ENCODE results near the gene ACOT11.
A peak's percentile ranks its signal among the peaks of the same experiment; 100 is the strongest.

Gene ACOT11

GRCh38 chr1:54547601-54548388, at the start of gene ACOT11:
Gene ACOT11 (plus strand): TSS chr1:54548228. CDS start chr1:54548310, 82 bp downstream.
- no peak for TF ChIP-seq CTCF (IDR thresholded peaks at IDR 0.05; ENCODE audit: low read depth, low read length)
- H3K4me3 ChIP-seq (replicated peaks in 1 of 2; ENCODE audit: low read depth in 2 of 2, low read length in 2 of 2), result peak within 1 kb of the TSS in 1 of 2 donors; percentile 22
- DNase-seq (ENCODE audit: low read depth in 2 of 2), result peak; percentile 25 to 92

GRCh38 chr1:54498383-54499096, 49.5 kb upstream of the ACOT11 start:
- H3K4me3 ChIP-seq (replicated peaks in 1 of 2; ENCODE audit: low read depth in 2 of 2, low read length in 2 of 2), result no peak overlapping the region
- no peak for DNase-seq (ENCODE audit: low read depth in 2 of 2)
- TF ChIP-seq CTCF (IDR thresholded peaks at IDR 0.05; ENCODE audit: low read depth, low read length), result no peak

- no peak for TF ChIP-seq CTCF (IDR thresholded peaks at IDR 0.05; ENCODE audit: low read depth, low read length)
- DNase-seq (ENCODE audit: low read depth in 2 of 2), result no peak
- H3K4me3 ChIP-seq (replicated peaks in 1 of 2; ENCODE audit: low read depth in 2 of 2, low read length in 2 of 2), result peak overlapping the region; percentile 30 to 36
These were observed 49.0 kb upstream of the ACOT11 start for GRCh38 chr1:54499097-54499359.

GRCh38 chr1:54499360-54500106, 48.5 kb upstream of the ACOT11 start:
- H3K4me3 ChIP-seq (replicated peaks in 1 of 2; ENCODE audit: low read depth in 2 of 2, low read length in 2 of 2), result peak overlapping the region; percentile 30 to 36
- DNase-seq (ENCODE audit: low read depth in 2 of 2), result peak; percentile 32 to 60

GRCh38 chr1:54500107-54500431, 48.0 kb upstream of the ACOT11 start:
- DNase-seq (ENCODE audit: low read depth in 2 of 2), result no peak
- TF ChIP-seq CTCF (IDR thresholded peaks at IDR 0.05; ENCODE audit: low read depth, low read length), result no peak
- H3K4me3 ChIP-seq (replicated peaks in 1 of 2; ENCODE audit: low read depth in 2 of 2, low read length in 2 of 2), result no peak overlapping the region

More at GRCh38 chr1:54499360-54500106, 48.5 kb upstream of the ACOT11 start:
- peak; percentile 40 for TF ChIP-seq CTCF (IDR thresholded peaks at IDR 0.05; ENCODE audit: low read depth, low read length)

GRCh38 chr1:54501849-54502248, 46.2 kb upstream of the ACOT11 start:
- no peak for DNase-seq (ENCODE audit: low read depth in 2 of 2)
- no peak overlapping the region for H3K4me3 ChIP-seq (replicated peaks in 1 of 2; ENCODE audit: low read depth in 2 of 2, low read length in 2 of 2)
- TF ChIP-seq CTCF (IDR thresholded peaks at IDR 0.05; ENCODE audit: low read depth, low read length), result no peak
